ENCODE measurements around the gene BICDL2. TPM values are rescaled to one million over a fixed set of nuclear protein-coding genes. Genes with fewer than 3 reads are reported as not detected.

Gene BICDL2
- total and polyA plus RNA-seq, 9 of the 15 experiments (the other 6 are each of a cell fraction or from before 2014, with no cell fraction given): 0.09 to 0.28 (median 0.09) TPM; not detected in 6

DNA sequence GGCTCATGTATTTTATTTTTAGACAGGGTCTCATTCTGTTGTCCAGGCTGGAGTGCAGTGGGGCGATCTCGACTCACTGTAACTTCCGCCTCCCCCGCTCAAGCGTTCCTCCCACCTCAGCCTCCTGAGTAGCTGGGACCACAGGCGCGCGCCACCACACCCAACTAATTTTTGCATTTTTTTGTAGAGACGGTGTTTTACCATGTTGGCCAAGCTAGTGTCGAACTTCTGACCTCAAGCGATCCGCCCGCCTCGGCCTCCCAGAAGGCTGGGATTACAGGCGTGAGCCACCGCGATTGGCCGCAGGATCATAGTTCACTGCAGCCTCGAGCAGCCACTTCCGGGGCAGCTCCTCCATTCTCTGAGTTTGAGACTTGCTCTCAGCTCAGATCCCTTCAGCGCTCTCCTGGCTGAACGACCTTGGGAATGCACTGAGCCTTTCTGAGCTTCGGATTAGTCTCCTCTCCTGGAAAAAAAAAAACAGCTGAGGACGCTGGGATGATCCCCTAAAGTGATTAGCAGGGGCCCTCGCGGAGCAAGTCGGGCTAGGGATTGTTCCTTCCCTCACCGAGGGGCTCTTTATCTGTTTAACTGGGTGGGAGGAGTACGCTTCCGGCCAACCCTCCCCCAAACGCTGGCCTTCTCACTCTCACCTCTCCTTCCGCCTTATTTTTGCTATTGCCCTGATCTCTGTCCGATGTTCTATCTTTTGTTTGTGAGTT, 55.4 kb downstream of the BICDL2 start (continued):
- TF ChIP-seq, protein P1, sequence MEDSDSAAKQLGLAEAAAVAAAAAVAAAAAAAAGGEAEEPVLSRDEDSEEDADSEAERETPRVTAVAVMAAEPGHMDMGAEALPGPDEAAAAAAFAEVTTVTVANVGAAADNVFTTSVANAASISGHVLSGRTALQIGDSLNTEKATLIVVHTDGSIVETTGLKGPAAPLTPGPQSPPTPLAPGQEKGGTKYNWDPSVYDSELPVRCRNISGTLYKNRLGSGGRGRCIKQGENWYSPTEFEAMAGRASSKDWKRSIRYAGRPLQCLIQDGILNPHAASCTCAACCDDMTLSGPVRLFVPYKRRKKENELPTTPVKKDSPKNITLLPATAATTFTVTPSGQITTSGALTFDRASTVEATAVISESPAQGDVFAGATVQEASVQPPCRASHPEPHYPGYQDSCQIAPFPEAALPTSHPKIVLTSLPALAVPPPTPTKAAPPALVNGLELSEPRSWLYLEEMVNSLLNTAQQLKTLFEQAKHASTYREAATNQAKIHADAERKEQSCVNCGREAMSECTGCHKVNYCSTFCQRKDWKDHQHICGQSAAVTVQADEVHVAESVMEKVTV (CRISPR knock-in tag; IDR thresholded peaks at IDR 0.05): no peak
- no peak for TF ChIP-seq MIER1 (IDR thresholded peaks at IDR 0.05; ENCODE audit: low read depth)
- peak; percentile 58 for TF ChIP-seq EP400 (IDR thresholded peaks at IDR 0.05)
- TF ChIP-seq, protein P2, sequence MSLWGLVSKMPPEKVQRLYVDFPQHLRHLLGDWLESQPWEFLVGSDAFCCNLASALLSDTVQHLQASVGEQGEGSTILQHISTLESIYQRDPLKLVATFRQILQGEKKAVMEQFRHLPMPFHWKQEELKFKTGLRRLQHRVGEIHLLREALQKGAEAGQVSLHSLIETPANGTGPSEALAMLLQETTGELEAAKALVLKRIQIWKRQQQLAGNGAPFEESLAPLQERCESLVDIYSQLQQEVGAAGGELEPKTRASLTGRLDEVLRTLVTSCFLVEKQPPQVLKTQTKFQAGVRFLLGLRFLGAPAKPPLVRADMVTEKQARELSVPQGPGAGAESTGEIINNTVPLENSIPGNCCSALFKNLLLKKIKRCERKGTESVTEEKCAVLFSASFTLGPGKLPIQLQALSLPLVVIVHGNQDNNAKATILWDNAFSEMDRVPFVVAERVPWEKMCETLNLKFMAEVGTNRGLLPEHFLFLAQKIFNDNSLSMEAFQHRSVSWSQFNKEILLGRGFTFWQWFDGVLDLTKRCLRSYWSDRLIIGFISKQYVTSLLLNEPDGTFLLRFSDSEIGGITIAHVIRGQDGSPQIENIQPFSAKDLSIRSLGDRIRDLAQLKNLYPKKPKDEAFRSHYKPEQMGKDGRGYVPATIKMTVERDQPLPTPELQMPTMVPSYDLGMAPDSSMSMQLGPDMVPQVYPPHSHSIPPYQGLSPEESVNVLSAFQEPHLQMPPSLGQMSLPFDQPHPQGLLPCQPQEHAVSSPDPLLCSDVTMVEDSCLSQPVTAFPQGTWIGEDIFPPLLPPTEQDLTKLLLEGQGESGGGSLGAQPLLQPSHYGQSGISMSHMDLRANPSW (CRISPR knock-in tag; IDR thresholded peaks at IDR 0.05): no peak
- 0 out of 4 replicates have a peak, but pooled peaks of 1 of the 2 experiments have one; percentile 52 for TF ChIP-seq MLX (CRISPR knock-in tag; conservative IDR thresholded peaks at IDR 0.05)
- TF ChIP-seq, protein P3, sequence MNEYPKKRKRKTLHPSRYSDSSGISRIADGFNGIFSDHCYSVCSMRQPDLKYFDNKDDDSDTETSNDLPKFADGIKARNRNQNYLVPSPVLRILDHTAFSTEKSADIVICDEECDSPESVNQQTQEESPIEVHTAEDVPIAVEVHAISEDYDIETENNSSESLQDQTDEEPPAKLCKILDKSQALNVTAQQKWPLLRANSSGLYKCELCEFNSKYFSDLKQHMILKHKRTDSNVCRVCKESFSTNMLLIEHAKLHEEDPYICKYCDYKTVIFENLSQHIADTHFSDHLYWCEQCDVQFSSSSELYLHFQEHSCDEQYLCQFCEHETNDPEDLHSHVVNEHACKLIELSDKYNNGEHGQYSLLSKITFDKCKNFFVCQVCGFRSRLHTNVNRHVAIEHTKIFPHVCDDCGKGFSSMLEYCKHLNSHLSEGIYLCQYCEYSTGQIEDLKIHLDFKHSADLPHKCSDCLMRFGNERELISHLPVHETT (CRISPR knock-in tag; conservative IDR thresholded peaks at IDR 0.05 in 1 of 2, IDR thresholded peaks at IDR 0.05 in 1 of 2): peak in 1 of 2 experiments; percentile 61; a peak in 1 of 4 replicates
- TF ChIP-seq ARNT (IDR thresholded peaks at IDR 0.05): peak in 1 of 2 experiments; percentile 60; a peak in 2 of 4 replicates
- TF ChIP-seq, protein P4, sequence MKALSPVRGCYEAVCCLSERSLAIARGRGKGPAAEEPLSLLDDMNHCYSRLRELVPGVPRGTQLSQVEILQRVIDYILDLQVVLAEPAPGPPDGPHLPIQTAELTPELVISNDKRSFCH (CRISPR knock-in tag; IDR thresholded peaks at IDR 0.05): no peak
- TF ChIP-seq, protein P4 (tag; IDR thresholded peaks at IDR 0.05): peak; percentile 12; the same call in 1 of the 2 replicates
- TF ChIP-seq TAL1 (IDR thresholded peaks at IDR 0.05): peak; percentile 9; the same call in 1 of the 2 replicates
- no peak for TF ChIP-seq MEIS2 (IDR thresholded peaks at IDR 0.05; ENCODE audit: partially characterized antibody)
- TF ChIP-seq KAT2B (IDR thresholded peaks at IDR 0.05; ENCODE audit: low read depth, low read length): no peak
- peak; percentile 25 for TF ChIP-seq CHD4 (IDR thresholded peaks at IDR 0.05; ENCODE audit: insufficient read depth, insufficient replicate concordance, low read depth, low read length, poor library complexity, severe bottlenecking)
- TF ChIP-seq GABPA (tag; conservative IDR thresholded peaks at IDR 0.05; ENCODE audit: low read depth): peak; percentile 84
- no peak for TF ChIP-seq MCM3 (IDR thresholded peaks at IDR 0.05)
- TF ChIP-seq RBM17 (IDR thresholded peaks at IDR 0.05; ENCODE audit: borderline replicate concordance, low read depth, low read length): no peak
- TF ChIP-seq L3MBTL2 (IDR thresholded peaks at IDR 0.05): peak; percentile 51; the same call in 1 of the 2 replicates
- no peak for TF ChIP-seq TAF15 (IDR thresholded peaks at IDR 0.05; ENCODE audit: low read depth, low read length)
- TF ChIP-seq LEF1 (IDR thresholded peaks at IDR 0.05): peak; percentile 87

All from K562 (cell line).